Natural killer cell (primary cell): Measurements from ENCODE around the gene PPFIBP2. TPM values are rescaled to one million over a fixed set of nuclear protein-coding genes. Genes with fewer than 3 reads are reported as not detected.

Experiments
- ATAC-seq, 3 donors: fragments of 150-1000 bp in 2 of 3; fragments of 200-7000 bp in 1 of 3; cut with Tn5 transposase; 1 replicate in 1 of 3; 2 replicates in 2 of 3; pipeline ENCODE4 v1.10.0; 2021; ENCODE audit warnings: mild to moderate bottlenecking in 2 of 3, moderate library complexity in 2 of 3
- DNase-seq, 2 donors: peaks; one replicate each; pipeline versions ENCODE4 v3.0.0 to v3.0.0-alpha.2; 2013 to 2021; ENCODE audit warnings: mixed read lengths in 1 of 2
- H3K27ac ChIP-seq: one replicate; pipeline ENCODE4 v1.5.1; 2013; ENCODE audit warnings: mild to moderate bottlenecking, low read length
- H3K27me3 ChIP-seq: one replicate; pipeline ENCODE4 v1.6.1; 2013; ENCODE audit warnings: low read length; ENCODE audit not compliant: control insufficient read depth, insufficient read depth
- H3K36me3 ChIP-seq: one replicate; pipeline ENCODE4 v1.6.1; 2013; ENCODE audit warnings: low read length; ENCODE audit not compliant: control insufficient read depth, insufficient read depth
- H3K4me1 ChIP-seq: one replicate; pipeline ENCODE4 v1.6.1; 2013; ENCODE audit warnings: low read length; ENCODE audit not compliant: control insufficient read depth, insufficient read depth
- H3K4me3 ChIP-seq: one replicate; pipeline ENCODE4 v1.5.1; 2013; ENCODE audit warnings: low read length
- H3K9me3 ChIP-seq: one replicate; pipeline ENCODE4 v1.6.1; 2013; ENCODE audit warnings: low read length; ENCODE audit not compliant: control insufficient read depth, insufficient read depth
- H3K27ac Mint-ChIP-seq, 2 donors: one replicate each; pipeline ENCODE4 v1.8.0; 2022; ENCODE audit warnings: mild to moderate bottlenecking in 2 of 2, mixed read lengths in 2 of 2, moderate library complexity in 1 of 2
- H3K27me3 Mint-ChIP-seq, 2 donors: one replicate each; pipeline ENCODE4 v1.8.0; 2022; ENCODE audit warnings: low read depth in 2 of 2, mixed read lengths in 2 of 2
- H3K36me3 Mint-ChIP-seq: one replicate; pipeline ENCODE4 v1.8.0; 2022; ENCODE audit warnings: mixed read lengths
- H3K4me1 Mint-ChIP-seq, 2 donors: one replicate each; pipeline ENCODE4 v1.8.0; 2022; ENCODE audit warnings: mixed read lengths in 2 of 2
- H3K4me3 Mint-ChIP-seq: one replicate; pipeline ENCODE4 v1.8.0; 2022; ENCODE audit warnings: mild to moderate bottlenecking, moderate library complexity, mixed read lengths
- H3K9me3 Mint-ChIP-seq, 2 donors: one replicate each; pipeline ENCODE4 v1.8.0; 2022; ENCODE audit warnings: mixed read lengths in 2 of 2
- WGBS: methylation state at CpG from one replicate; pipeline ENCODE4 v1.1.7; 2013; ENCODE audit warnings: missing lambda C conversion rate; ENCODE audit not compliant: insufficient coverage; 5-methylcytosine and 5-hydroxymethylcytosine counted together
- intact Hi-C: fragments of 100-400 bp; cut with micrococcal nuclease; formaldehyde crosslinking; loops from one replicate; pipeline ENCODE4 v1.14.2; 2022
- total RNA-seq, 4 donors: library from RNA; stranded (reverse); fragments of 120-200 nt in 1 of 4; gene quantifications; one replicate each; pipeline versions ENCODE4 v1.2.3 to v1.2.4, GENCODE V29; 2013 to 2022
- TF ChIP-seq, protein P1 (sequence below): fragments of 200-600 bp; IDR thresholded peaks from one replicate; pipeline ENCODE4 v1.8.0; 2022; ENCODE audit warnings: antibody characterized with exemption

PPFIBP2 gene
- total RNA-seq, 3 donors from 2014 or later (not counting 1 experiment from before 2014, with no cell fraction given), result 15.1 to 23.7 (median 23.1) TPM

- WGBS, result 94% methylated on average over 2 of the region's 2 CpGs
- no peak for ATAC-seq
- H3K36me3 ChIP-seq, result peaks cover 15% of the 10 kb centered on the region
These were observed 116.2 kb downstream of the PPFIBP2 start for GRCh38 chr11:7630002-7630401.

DNA sequence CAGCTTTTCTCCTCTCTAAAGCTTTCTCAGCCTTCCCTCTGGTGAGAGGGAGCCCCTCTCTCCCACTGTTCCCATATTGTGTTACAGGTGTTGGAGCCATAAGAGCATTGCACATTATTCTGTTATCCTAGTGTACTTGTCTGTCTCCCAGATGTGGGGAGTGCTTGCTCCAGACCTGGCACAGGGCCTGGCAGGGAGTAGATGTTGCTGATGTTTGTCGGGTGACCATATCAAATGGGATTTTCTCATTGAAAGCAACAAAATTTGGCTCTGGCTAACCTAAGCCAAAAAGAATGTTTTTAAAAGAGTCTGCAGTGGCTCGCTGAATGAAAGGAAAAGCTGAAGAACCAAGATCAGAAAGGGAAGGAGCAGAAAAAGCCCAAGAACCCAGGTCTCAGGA is 118.4 kb downstream of the PPFIBP2 start:
- intact Hi-C loops, result no loop called here
- Mint-ChIP-seq H3K27me3 (no peaks in the 10 kb centered on the region), H3K4me1 (no peaks in the 10 kb centered on the region), H3K9me3 (no peaks in the 10 kb centered on the region), H3K36me3 (no peaks in the 10 kb centered on the region), H3K27ac (no peak overlapping the region), H3K4me3 (no peak overlapping the region)
- Histone ChIP-seq H3K4me3 (no peak overlapping the region), H3K27me3 (no peaks in the 10 kb centered on the region), H3K36me3 (peaks cover 17% of the 10 kb centered on the region), H3K9me3 (no peaks in the 10 kb centered on the region), H3K27ac (no peak overlapping the region), H3K4me1 (no peaks in the 10 kb centered on the region)
- TF ChIP-seq, protein P1, sequence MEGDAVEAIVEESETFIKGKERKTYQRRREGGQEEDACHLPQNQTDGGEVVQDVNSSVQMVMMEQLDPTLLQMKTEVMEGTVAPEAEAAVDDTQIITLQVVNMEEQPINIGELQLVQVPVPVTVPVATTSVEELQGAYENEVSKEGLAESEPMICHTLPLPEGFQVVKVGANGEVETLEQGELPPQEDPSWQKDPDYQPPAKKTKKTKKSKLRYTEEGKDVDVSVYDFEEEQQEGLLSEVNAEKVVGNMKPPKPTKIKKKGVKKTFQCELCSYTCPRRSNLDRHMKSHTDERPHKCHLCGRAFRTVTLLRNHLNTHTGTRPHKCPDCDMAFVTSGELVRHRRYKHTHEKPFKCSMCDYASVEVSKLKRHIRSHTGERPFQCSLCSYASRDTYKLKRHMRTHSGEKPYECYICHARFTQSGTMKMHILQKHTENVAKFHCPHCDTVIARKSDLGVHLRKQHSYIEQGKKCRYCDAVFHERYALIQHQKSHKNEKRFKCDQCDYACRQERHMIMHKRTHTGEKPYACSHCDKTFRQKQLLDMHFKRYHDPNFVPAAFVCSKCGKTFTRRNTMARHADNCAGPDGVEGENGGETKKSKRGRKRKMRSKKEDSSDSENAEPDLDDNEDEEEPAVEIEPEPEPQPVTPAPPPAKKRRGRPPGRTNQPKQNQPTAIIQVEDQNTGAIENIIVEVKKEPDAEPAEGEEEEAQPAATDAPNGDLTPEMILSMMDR, result no peak
- DNase-seq, result no peak
- no peak for ATAC-seq
- 89% methylated on average over 2 of the region's 2 CpGs for WGBS

More at GRCh38 chr11:7630002-7630401, 116.2 kb downstream of the PPFIBP2 start:
- Mint-ChIP-seq H3K36me3 (no peaks in the 10 kb centered on the region), H3K9me3 (no peaks in the 10 kb centered on the region), H3K4me1 (no peaks in the 10 kb centered on the region), H3K27ac (no peak overlapping the region), H3K27me3 (no peaks in the 10 kb centered on the region), H3K4me3 (no peak overlapping the region)
- Histone ChIP-seq H3K4me3 (no peak overlapping the region), H3K27ac (no peak overlapping the region), H3K4me1 (no peaks in the 10 kb centered on the region), H3K27me3 (no peaks in the 10 kb centered on the region), H3K9me3 (no peaks in the 10 kb centered on the region)
- no peak for DNase-seq
- TF ChIP-seq, protein P1, result no peak
- intact Hi-C loops, result no loop called here

- ATAC-seq (no peak), DNase-seq (no peak)
- Mint-ChIP-seq H3K27ac (no peak overlapping the region), H3K9me3 (no peaks in the 10 kb centered on the region), H3K27me3 (no peaks in the 10 kb centered on the region), H3K36me3 (no peaks in the 10 kb centered on the region), H3K4me1 (no peaks in the 10 kb centered on the region), H3K4me3 (no peak overlapping the region)
- Histone ChIP-seq H3K27me3 (no peaks in the 10 kb centered on the region), H3K4me3 (no peak overlapping the region), H3K4me1 (no peaks in the 10 kb centered on the region), H3K36me3 (peaks cover 15% of the 10 kb centered on the region), H3K27ac (no peak overlapping the region), H3K9me3 (no peaks in the 10 kb centered on the region)
- WGBS, result 98% methylated on average over 2 of the region's 4 CpGs
- TF ChIP-seq, protein P1, result no peak
- intact Hi-C loops, result no loop called here
These were observed 121.3 kb downstream of the PPFIBP2 start for GRCh38 chr11:7635137-7635536.

- Mint-ChIP-seq H3K4me1 (no peaks in the 10 kb centered on the region), H3K27ac (no peak overlapping the region), H3K36me3 (no peaks in the 10 kb centered on the region), H3K27me3 (no peaks in the 10 kb centered on the region), H3K9me3 (no peaks in the 10 kb centered on the region), H3K4me3 (no peak overlapping the region)
- ATAC-seq (no peak), DNase-seq (no peak)
- Histone ChIP-seq H3K4me3 (no peak overlapping the region), H3K4me1 (no peaks in the 10 kb centered on the region), H3K27me3 (no peaks in the 10 kb centered on the region), H3K9me3 (no peaks in the 10 kb centered on the region), H3K36me3 (peaks cover 12% of the 10 kb centered on the region), H3K27ac (no peak overlapping the region)
- WGBS, result 96% methylated on average over 3 of the region's 4 CpGs
- intact Hi-C loops, result no loop called here
- TF ChIP-seq, protein P1, result no peak
These were observed 121.9 kb downstream of the PPFIBP2 start for GRCh38 chr11:7635708-7636107.
